Occipital lobe (tissue), 2 donors: Measurements from ENCODE around the gene C18orf63. TPM values are rescaled to one million over a fixed set of nuclear protein-coding genes. Genes with fewer than 3 reads are reported as not detected.
"Not testable (repeated sequence)": the region's sequence is repeated elsewhere in the genome, so short reads cannot be mapped to it uniquely, and the experiment has no call there.

Experiments
- DNase-seq: peaks from one replicate; lab custom pipeline; 2025; lab: John Stamatoyannopoulos, UW
- total RNA-seq: library from RNA; depleted of rRNA; stranded (reverse); fragments of >200 nt; gene quantifications from one replicate; pipeline ENCODE4 v1.2.3, GENCODE V29; 2014

The C18orf63 gene
- total RNA-seq, 1 donor from 2014 or later, result not detected

- DNase-seq, result not testable (repeated sequence)
These were observed 11.2 kb downstream of the C18orf63 start for GRCh38 chr18:74326791-74327190.

GRCh38 chr18:74328206-74328605 lies 12.6 kb downstream of the C18orf63 start:
- DNase-seq, result no peak

GRCh38 chr18:74329688-74330205 lies 14.1 kb downstream of the C18orf63 start:
- no peak for DNase-seq

- no peak for DNase-seq
These were observed 15.8 kb downstream of the C18orf63 start for GRCh38 chr18:74331404-74331803.

GRCh38 chr18:74333091-74333490 lies 17.5 kb downstream of the C18orf63 start:
- no peak for DNase-seq

GRCh38 chr18:74334242-74334893 lies 18.7 kb downstream of the C18orf63 start:
- DNase-seq, result no peak

GRCh38 chr18:74336656-74337055 lies 21.0 kb downstream of the C18orf63 start:
- no peak for DNase-seq

- DNase-seq, result no peak
These were observed 21.7 kb downstream of the C18orf63 start for GRCh38 chr18:74337155-74337911.

GRCh38 chr18:74337912-74338309 lies 22.3 kb downstream of the C18orf63 start:
- no peak for DNase-seq

- no peak for DNase-seq
These were observed 26.9 kb downstream of the C18orf63 start for GRCh38 chr18:74342416-74343043.

- DNase-seq, result no peak
These were observed 30.6 kb downstream of the C18orf63 start for GRCh38 chr18:74346206-74346605.

GRCh38 chr18:74348581-74348980 lies 32.9 kb downstream of the C18orf63 start:
- no peak for DNase-seq

- no peak for DNase-seq
These were observed 35.7 kb downstream of the C18orf63 start for GRCh38 chr18:74351354-74351753.

- DNase-seq, result peak; percentile 60
These were observed 37.6 kb downstream of the C18orf63 start for GRCh38 chr18:74353169-74353775.

- DNase-seq, result no peak
These were observed 41.3 kb downstream of the C18orf63 start for GRCh38 chr18:74356959-74357358.

GRCh38 chr18:74360852-74361655 lies 45.4 kb downstream of the C18orf63 start:
- no peak for DNase-seq

- DNase-seq, result no peak
These were observed 52.3 kb downstream of the C18orf63 start for GRCh38 chr18:74367905-74368304.

GRCh38 chr18:74368901-74369705 lies 53.5 kb downstream of the C18orf63 start:
- DNase-seq, result no peak

GRCh38 chr18:74370115-74370514 lies 54.5 kb downstream of the C18orf63 start:
- DNase-seq, result no peak

GRCh38 chr18:74373428-74373827 lies 57.8 kb downstream of the C18orf63 start:
- DNase-seq, result no peak
